Measurements from ENCODE around the gene STXBP6. TPM values are rescaled to one million over a fixed set of nuclear protein-coding genes. Genes with fewer than 3 reads are reported as not detected.
"Not testable (repeated sequence)": the region's sequence is repeated elsewhere in the genome, so short reads cannot be mapped to it uniquely, and the experiment has no call there.

The STXBP6 gene
- total RNA-seq, 2 experiments from 2014 or later, result not detected

GRCh38 chr14:24938593-24938992, 111.4 kb downstream of the STXBP6 start:
- H3K9me3 ChIP-seq (ENCODE audit: control insufficient read depth in 1 of 2, insufficient read depth in 1 of 2, low read length in 2 of 2), result no peaks in the 10 kb centered on the region
- Mint-ChIP-seq H3K4me1 (ENCODE audit: low read depth) (no peaks in the 10 kb centered on the region), H3K4me3 (no peak overlapping the region)

GRCh38 chr14:24937300-24937699, 112.6 kb downstream of the STXBP6 start:
- Mint-ChIP-seq H3K4me3 (no peak overlapping the region), H3K4me1 (ENCODE audit: low read depth) (no peaks in the 10 kb centered on the region), H3K27me3 (peaks cover 9% of the 10 kb centered on the region), H3K36me3 (ENCODE audit: low read depth) (no peaks in the 10 kb centered on the region), H3K9me3 (no peaks in the 10 kb centered on the region), H3K27ac (no peak overlapping the region)
- no peak for DNase-seq
- H3K27ac ChIP-seq (ENCODE audit: low read depth in 1 of 2, low read length in 2 of 2), result no peak overlapping the region
- no peaks in the 10 kb centered on the region for H3K4me1 ChIP-seq (ENCODE audit: insufficient read depth, low read length)
- H3K9me3 ChIP-seq (ENCODE audit: control insufficient read depth in 1 of 2, insufficient read depth in 1 of 2, low read length in 2 of 2), result no peaks in the 10 kb centered on the region
- no peak for ATAC-seq (ENCODE audit: poor library complexity)
- POLR2A ChIA-PET, result no interaction called here
- intact Hi-C loops (cut with DNase I, micrococcal nuclease), result no loop called here
- TF ChIP-seq CTCF (IDR thresholded peaks at IDR 0.05), result no peak
- no peaks in the 10 kb centered on the region for H3K36me3 ChIP-seq (ENCODE audit: insufficient read depth, low read length)
- H3K4me3 ChIP-seq (ENCODE audit: low read length), result no peak overlapping the region
- CTCF ChIA-PET, result no interaction called here
- no peaks in the 10 kb centered on the region for H3K27me3 ChIP-seq (ENCODE audit: control insufficient read depth in 1 of 2, insufficient read depth in 2 of 2, low read length in 2 of 2)

More at GRCh38 chr14:24938593-24938992, 111.4 kb downstream of the STXBP6 start:
- H3K27me3 ChIP-seq (ENCODE audit: control insufficient read depth in 1 of 2, insufficient read depth in 2 of 2, low read length in 2 of 2), result no peaks in the 10 kb centered on the region
- no peak overlapping the region for H3K4me3 ChIP-seq (ENCODE audit: low read length)
- ChIA-PET CTCF (no interaction called here), POLR2A (no interaction called here)
- no peaks in the 10 kb centered on the region for H3K9me3 Mint-ChIP-seq
- H3K27ac ChIP-seq (ENCODE audit: low read depth in 1 of 2, low read length in 2 of 2), result no peak overlapping the region
- H3K27me3 Mint-ChIP-seq, result no peaks in the 10 kb centered on the region
- H3K36me3 ChIP-seq (ENCODE audit: insufficient read depth, low read length), result no peaks in the 10 kb centered on the region
- intact Hi-C loops (cut with DNase I, micrococcal nuclease), result no loop called here
- H3K4me1 ChIP-seq (ENCODE audit: insufficient read depth, low read length), result no peaks in the 10 kb centered on the region
- no peak for DNase-seq
- H3K36me3 Mint-ChIP-seq (ENCODE audit: low read depth), result no peaks in the 10 kb centered on the region
- no peak for TF ChIP-seq CTCF (IDR thresholded peaks at IDR 0.05)
- no peak for ATAC-seq (ENCODE audit: poor library complexity)
- no peak overlapping the region for H3K27ac Mint-ChIP-seq

- H3K36me3 ChIP-seq (ENCODE audit: insufficient read depth, low read length); H3K9me3 ChIP-seq (ENCODE audit: control insufficient read depth in 1 of 2, insufficient read depth in 1 of 2, low read length in 2 of 2); CTCF ChIA-PET; H3K27me3 ChIP-seq (ENCODE audit: control insufficient read depth in 1 of 2, insufficient read depth in 2 of 2, low read length in 2 of 2); H3K27ac Mint-ChIP-seq; H3K9me3 Mint-ChIP-seq; H3K4me3 Mint-ChIP-seq; H3K36me3 Mint-ChIP-seq (ENCODE audit: low read depth); DNase-seq; H3K4me1 Mint-ChIP-seq (ENCODE audit: low read depth); intact Hi-C loops (cut with DNase I, micrococcal nuclease); ATAC-seq (ENCODE audit: poor library complexity); H3K4me1 ChIP-seq (ENCODE audit: insufficient read depth, low read length); POLR2A ChIA-PET; H3K27ac ChIP-seq (ENCODE audit: low read depth in 1 of 2, low read length in 2 of 2); H3K4me3 ChIP-seq (ENCODE audit: low read length): not testable (repeated sequence)
- peaks cover 11% of the 10 kb centered on the region for H3K27me3 Mint-ChIP-seq
Observed at GRCh38 chr14:24936773-24937172, 113.2 kb downstream of the STXBP6 start.

- Histone ChIP-seq H3K27me3 (ENCODE audit: control insufficient read depth in 1 of 2, insufficient read depth in 2 of 2, low read length in 2 of 2) (no peaks in the 10 kb centered on the region), H3K4me1 (ENCODE audit: insufficient read depth, low read length) (no peaks in the 10 kb centered on the region), H3K27ac (ENCODE audit: low read depth in 1 of 2, low read length in 2 of 2) (no peak overlapping the region), H3K36me3 (ENCODE audit: insufficient read depth, low read length) (no peaks in the 10 kb centered on the region), H3K4me3 (ENCODE audit: low read length) (no peak overlapping the region), H3K9me3 (ENCODE audit: control insufficient read depth in 1 of 2, insufficient read depth in 1 of 2, low read length in 2 of 2) (no peaks in the 10 kb centered on the region)
- no peak for DNase-seq
- TF ChIP-seq CTCF (IDR thresholded peaks at IDR 0.05), result no peak
- intact Hi-C loops (cut with DNase I, micrococcal nuclease), result no loop called here
- no peaks in the 10 kb centered on the region for H3K4me1 Mint-ChIP-seq (ENCODE audit: low read depth)
- H3K4me3 Mint-ChIP-seq, result no peak overlapping the region
- no peak for ATAC-seq (ENCODE audit: poor library complexity)
- H3K27me3 Mint-ChIP-seq, result peaks cover 16% of the 10 kb centered on the region
- ChIA-PET POLR2A (no interaction called here), CTCF (no interaction called here)
- no peaks in the 10 kb centered on the region for H3K36me3 Mint-ChIP-seq (ENCODE audit: low read depth)
- H3K9me3 Mint-ChIP-seq, result no peaks in the 10 kb centered on the region
- no peak overlapping the region for H3K27ac Mint-ChIP-seq
Observed at GRCh38 chr14:24935796-24936195, 114.2 kb downstream of the STXBP6 start.

All from CD4-positive, alpha-beta T cell (primary cell).